ENCODE results near the gene SND1. TPM values are rescaled to one million over a fixed set of nuclear protein-coding genes. Genes with fewer than 3 reads are reported as not detected.

Gene SND1
- total RNA-seq, 1 donor from 2014 or later, result 85.9 TPM

DNA sequence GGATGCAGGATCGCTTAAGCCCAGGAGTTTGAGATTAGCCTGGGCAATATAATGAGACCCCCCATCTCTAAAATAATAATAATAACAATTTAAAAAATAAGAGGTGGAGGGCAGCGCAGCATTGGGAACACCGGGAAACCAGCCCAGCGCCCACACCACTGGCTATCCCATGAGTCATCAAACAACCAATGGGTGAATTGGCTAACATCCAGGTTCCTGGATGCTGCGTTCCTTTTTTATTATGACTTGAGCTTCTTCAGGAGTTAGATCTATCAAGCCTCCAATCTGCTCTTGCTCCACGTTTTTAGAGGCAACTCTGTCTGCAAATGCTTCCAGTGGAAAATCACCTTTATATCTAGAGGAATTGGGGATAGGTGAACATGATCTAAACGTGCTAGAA lies 389.2 kb downstream of the SND1 start:
- no peak overlapping the region for H3K27ac ChIP-seq
- H3K36me3 ChIP-seq, result no peaks in the 10 kb centered on the region
- TF ChIP-seq POLR2A (IDR thresholded peaks at IDR 0.05) (no peak), POLR2AphosphoS5 (IDR thresholded peaks at IDR 0.05; ENCODE audit: insufficient read depth in 1 of 2, low read depth in 1 of 2) (no peak)
- TF ChIP-seq, protein P1, sequence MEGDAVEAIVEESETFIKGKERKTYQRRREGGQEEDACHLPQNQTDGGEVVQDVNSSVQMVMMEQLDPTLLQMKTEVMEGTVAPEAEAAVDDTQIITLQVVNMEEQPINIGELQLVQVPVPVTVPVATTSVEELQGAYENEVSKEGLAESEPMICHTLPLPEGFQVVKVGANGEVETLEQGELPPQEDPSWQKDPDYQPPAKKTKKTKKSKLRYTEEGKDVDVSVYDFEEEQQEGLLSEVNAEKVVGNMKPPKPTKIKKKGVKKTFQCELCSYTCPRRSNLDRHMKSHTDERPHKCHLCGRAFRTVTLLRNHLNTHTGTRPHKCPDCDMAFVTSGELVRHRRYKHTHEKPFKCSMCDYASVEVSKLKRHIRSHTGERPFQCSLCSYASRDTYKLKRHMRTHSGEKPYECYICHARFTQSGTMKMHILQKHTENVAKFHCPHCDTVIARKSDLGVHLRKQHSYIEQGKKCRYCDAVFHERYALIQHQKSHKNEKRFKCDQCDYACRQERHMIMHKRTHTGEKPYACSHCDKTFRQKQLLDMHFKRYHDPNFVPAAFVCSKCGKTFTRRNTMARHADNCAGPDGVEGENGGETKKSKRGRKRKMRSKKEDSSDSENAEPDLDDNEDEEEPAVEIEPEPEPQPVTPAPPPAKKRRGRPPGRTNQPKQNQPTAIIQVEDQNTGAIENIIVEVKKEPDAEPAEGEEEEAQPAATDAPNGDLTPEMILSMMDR (IDR thresholded peaks at IDR 0.05), result no peak
- H3K27me3 ChIP-seq, result no peaks in the 10 kb centered on the region
- intact Hi-C loops (cut with DNase I), result no loop called here
- no peaks in the 10 kb centered on the region for H3K4me1 ChIP-seq
- no peak for DNase-seq (ENCODE audit: extremely low spot score in 2 of 2)
- no peak overlapping the region for H3K4me3 ChIP-seq
- H3K9me3 ChIP-seq, result no peaks in the 10 kb centered on the region

DNA sequence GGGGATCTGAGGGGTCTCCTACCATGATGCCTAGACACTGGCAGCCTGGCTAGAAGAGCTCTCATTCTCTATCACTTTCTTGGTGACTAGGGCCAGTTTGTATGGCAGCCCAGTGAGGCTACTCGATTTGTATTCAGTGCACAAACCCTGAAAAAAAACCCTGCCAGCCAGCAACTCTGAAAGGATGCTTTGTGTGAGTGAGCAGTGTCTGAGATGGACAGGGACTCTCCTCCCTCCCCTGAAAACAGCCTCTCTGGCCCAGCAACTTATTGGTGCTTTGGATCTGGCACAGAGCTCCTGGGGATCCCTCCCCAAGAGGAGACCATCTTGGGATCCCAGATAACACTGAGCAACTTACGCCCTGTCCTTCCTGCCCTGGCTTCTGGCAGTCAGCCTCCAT lies 390.0 kb downstream of the SND1 start:
- H3K4me3 ChIP-seq, result no peak overlapping the region
- TF ChIP-seq, protein P1 (IDR thresholded peaks at IDR 0.05), result no peak
- TF ChIP-seq POLR2A (IDR thresholded peaks at IDR 0.05) (no peak), POLR2AphosphoS5 (IDR thresholded peaks at IDR 0.05; ENCODE audit: insufficient read depth in 1 of 2, low read depth in 1 of 2) (no peak)
- intact Hi-C loops (cut with DNase I), result no loop called here

DNA sequence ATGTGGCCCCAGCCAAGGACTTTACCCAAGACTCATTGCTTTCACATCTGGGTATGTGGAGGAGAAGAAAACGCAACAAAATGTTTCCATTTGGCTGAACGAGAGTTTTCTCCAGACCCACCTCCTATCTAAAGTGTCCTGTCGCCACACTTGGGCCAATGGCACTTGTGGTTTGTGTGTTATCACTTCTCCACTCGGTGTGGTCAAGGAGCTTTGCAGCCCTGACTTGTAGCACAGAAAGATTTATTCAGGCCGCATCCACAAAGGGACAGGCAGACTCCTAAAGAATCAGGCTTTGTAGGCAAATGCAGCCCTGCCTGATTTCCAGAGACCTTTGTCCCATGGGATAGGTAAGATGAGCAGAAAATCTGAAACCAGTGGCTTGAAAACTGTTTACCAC lies 392.1 kb downstream of the SND1 start:
- no peaks in the 10 kb centered on the region for H3K4me1 ChIP-seq
- TF ChIP-seq, protein P1 (IDR thresholded peaks at IDR 0.05), result no peak
- TF ChIP-seq POLR2A (IDR thresholded peaks at IDR 0.05) (no peak), POLR2AphosphoS5 (IDR thresholded peaks at IDR 0.05; ENCODE audit: insufficient read depth in 1 of 2, low read depth in 1 of 2) (no peak)
- intact Hi-C loops (cut with DNase I), result no loop called here

More for the DNA sequence above, 390.0 kb downstream of the SND1 start:
- Histone ChIP-seq H3K4me1 (no peaks in the 10 kb centered on the region), H3K9me3 (no peaks in the 10 kb centered on the region), H3K36me3 (no peaks in the 10 kb centered on the region), H3K27me3 (no peaks in the 10 kb centered on the region), H3K27ac (no peak overlapping the region)
- DNase-seq (ENCODE audit: extremely low spot score in 2 of 2), result no peak

DNA sequence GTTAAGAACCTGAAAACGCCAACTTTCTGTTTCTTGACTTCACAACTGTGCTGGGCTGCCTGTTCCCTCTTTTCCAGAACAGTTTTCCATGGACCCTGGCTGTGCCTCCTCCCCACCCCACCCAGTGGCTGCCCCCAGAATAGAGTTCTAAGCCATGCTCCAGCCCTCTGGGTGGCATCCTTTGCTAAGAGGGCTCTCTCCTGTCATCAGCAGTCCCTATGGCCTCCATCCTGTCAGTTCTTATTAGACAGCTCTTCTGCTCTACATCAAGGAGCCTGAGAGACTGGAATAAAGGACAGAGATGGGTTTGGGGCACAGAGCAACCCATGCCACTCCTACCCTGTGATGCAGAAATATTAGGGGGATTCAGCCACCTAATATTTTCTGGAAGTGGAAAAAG lies 393.2 kb downstream of the SND1 start:
- H3K4me3 ChIP-seq, result no peak overlapping the region
- no peak for DNase-seq (ENCODE audit: extremely low spot score in 2 of 2)
- no peaks in the 10 kb centered on the region for H3K9me3 ChIP-seq
- intact Hi-C loops (cut with DNase I), result no loop called here
- TF ChIP-seq POLR2A (IDR thresholded peaks at IDR 0.05) (no peak), POLR2AphosphoS5 (IDR thresholded peaks at IDR 0.05; ENCODE audit: insufficient read depth in 1 of 2, low read depth in 1 of 2) (no peak)
- TF ChIP-seq, protein P1 (IDR thresholded peaks at IDR 0.05), result no peak
- H3K27ac ChIP-seq, result no peak overlapping the region
- H3K4me1 ChIP-seq, result no peaks in the 10 kb centered on the region
- no peaks in the 10 kb centered on the region for H3K27me3 ChIP-seq
- no peaks in the 10 kb centered on the region for H3K36me3 ChIP-seq

More for the DNA sequence above, 392.1 kb downstream of the SND1 start:
- DNase-seq (ENCODE audit: extremely low spot score in 2 of 2), result no peak
- H3K27me3 ChIP-seq, result no peaks in the 10 kb centered on the region
- no peak overlapping the region for H3K4me3 ChIP-seq
- no peaks in the 10 kb centered on the region for H3K9me3 ChIP-seq
- H3K27ac ChIP-seq, result no peak overlapping the region
- H3K36me3 ChIP-seq, result no peaks in the 10 kb centered on the region

DNA sequence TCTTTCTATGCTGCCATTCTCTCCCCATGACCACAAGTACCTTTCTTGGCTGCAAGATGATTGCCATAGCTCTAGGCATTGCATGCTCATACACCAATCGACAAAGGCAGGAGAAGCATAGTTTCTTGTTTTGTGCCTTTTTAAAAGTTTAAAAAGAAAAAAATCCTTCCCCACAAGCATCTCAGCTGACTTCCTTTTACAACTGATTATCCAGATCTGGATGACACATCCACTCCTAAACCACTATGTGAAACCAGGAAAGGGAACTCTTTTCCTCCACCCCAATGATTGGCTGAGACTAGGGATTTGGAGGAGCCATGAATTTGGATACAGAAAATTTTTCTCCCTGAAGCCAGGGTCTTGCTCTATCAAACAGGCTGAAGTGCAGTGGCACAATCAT lies 393.8 kb downstream of the SND1 start:
- no peak for DNase-seq (ENCODE audit: extremely low spot score in 2 of 2)
- Histone ChIP-seq H3K27me3 (no peaks in the 10 kb centered on the region), H3K27ac (no peak overlapping the region), H3K4me3 (no peak overlapping the region), H3K9me3 (no peaks in the 10 kb centered on the region), H3K36me3 (no peaks in the 10 kb centered on the region), H3K4me1 (no peaks in the 10 kb centered on the region)
- intact Hi-C loops (cut with DNase I), result no loop called here
- TF ChIP-seq POLR2AphosphoS5 (IDR thresholded peaks at IDR 0.05; ENCODE audit: insufficient read depth in 1 of 2, low read depth in 1 of 2) (no peak), POLR2A (IDR thresholded peaks at IDR 0.05) (no peak)
- TF ChIP-seq, protein P1 (IDR thresholded peaks at IDR 0.05), result no peak

Data from vagina (tissue), 2 donors.